ENCODE measurements around the gene ANO10.
A peak's percentile ranks its signal among the peaks of the same experiment; 100 is the strongest.
"Not testable (repeated sequence)": the region's sequence is repeated elsewhere in the genome, so short reads cannot be mapped to it uniquely, and the experiment has no call there.

Gene ANO10, protein sequence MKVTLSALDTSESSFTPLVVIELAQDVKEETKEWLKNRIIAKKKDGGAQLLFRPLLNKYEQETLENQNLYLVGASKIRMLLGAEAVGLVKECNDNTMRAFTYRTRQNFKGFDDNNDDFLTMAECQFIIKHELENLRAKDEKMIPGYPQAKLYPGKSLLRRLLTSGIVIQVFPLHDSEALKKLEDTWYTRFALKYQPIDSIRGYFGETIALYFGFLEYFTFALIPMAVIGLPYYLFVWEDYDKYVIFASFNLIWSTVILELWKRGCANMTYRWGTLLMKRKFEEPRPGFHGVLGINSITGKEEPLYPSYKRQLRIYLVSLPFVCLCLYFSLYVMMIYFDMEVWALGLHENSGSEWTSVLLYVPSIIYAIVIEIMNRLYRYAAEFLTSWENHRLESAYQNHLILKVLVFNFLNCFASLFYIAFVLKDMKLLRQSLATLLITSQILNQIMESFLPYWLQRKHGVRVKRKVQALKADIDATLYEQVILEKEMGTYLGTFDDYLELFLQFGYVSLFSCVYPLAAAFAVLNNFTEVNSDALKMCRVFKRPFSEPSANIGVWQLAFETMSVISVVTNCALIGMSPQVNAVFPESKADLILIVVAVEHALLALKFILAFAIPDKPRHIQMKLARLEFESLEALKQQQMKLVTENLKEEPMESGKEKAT

DNA sequence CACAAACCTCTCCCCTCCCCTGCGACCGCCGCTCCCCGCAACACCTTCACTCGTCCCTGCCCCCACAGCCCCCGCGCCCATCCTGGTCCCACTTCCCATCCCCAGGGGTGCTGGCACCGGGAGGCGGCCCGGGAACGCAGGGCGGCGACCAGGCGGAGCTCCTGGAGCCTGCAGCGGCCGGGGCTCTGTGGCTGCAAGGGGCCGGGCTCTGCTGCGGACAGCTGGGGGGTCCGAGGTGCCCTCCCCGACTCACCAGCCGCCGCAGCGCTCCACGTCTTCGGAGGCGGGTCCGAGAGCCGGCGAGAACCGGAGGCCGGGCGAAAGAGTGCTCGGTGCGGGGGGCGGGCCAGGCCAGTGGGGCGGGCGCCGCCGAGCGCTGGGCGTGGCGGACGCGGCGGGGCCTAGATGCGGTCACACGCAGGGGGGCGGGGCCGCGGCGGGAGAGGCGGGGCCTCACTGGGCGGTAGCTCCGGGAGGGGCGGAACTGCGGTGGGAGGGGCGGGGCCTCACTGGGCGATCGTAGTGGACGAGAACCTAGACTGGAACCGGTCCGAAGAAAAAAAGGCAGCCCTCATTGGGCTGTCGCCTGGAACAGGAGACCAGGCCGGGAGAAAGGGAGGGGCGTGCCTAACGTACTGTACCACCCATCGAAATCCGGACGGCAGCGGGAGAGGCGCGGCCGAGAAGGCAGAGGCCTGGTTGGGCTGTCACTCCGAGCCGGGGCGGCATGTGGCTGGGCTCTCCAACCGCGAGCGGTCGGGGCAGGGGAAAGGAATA is at the start of gene ANO10:
ANO10 (minus strand) TSS at position 356 of the 777 bp plus-strand sequence. CDS start 16,159 bp downstream, outside the sequence.
- DNase-seq (ENCODE audit: insufficient read length, low spot score) = peak; percentile 90
- peak; percentile 97 for FAIRE-seq
- TF ChIP-seq POLR2A (IDR thresholded peaks at IDR 0.05; ENCODE audit: low read depth, low read length) = peak; percentile 65; the same call in 1 of the 2 replicates

DNA sequence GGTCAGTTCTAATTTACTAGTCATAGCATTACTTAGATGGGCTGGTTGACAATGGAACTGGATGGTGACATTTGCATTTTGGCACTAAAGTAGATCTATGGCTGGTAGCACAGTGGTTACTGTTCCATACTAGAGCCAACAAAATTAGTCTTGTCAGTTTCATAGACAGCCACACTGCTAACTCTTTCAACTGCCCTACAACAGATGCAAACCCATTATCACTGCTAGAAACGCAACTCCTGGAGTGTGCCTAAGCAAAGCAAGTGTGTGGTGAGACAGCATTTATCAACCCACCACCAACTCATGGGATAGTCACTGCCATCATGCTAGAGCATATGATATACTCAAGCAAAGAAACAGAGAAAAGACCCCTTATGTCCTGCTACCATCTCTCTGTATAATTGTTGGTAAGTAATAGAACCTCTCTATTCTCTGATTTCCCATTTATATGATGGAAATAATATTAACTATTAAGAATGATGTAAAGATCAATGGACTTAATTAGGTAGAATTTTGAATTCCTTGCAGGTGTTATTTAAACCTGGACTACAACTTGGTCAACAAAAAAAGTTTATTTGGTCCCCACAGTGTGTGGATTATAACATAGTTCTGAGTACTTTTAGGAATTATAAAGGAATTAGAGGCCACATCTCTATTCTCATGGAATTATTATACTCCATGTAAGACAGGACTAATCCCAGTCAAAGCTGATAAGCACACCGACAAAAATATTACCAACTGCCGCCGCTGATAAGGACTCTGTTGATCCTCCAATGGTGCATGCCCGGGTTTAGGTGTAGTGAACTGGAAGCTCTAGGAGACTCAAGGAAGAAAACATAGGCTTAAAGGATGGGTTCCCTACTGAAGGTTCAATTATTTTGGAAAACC is 49.1 kb upstream of the ANO10 start:
- FAIRE-seq (no peak), DNase-seq (ENCODE audit: insufficient read length, low spot score) (no peak)

DNA sequence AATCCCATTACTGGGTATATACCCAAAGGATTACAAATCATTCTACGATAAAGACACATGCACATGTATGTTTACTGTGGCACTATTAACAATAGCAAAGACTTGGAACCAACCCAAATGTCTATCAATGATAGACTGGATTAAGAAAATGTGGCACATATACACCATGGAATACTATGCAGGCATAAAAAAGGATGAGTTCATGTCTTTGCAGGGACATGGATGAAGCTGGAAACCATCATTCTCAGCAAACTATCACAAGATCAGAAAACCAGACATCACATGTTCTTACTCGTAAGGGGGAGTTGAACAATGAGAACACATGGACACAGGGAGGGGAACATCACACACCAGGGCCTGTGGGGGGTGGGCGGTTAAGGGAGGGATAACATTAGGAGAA is 43.2 kb upstream of the ANO10 start:
- FAIRE-seq; DNase-seq (ENCODE audit: insufficient read length, low spot score): not testable (repeated sequence)

More for the DNA sequence above, 49.1 kb upstream of the ANO10 start:
- TF ChIP-seq POLR2A (IDR thresholded peaks at IDR 0.05; ENCODE audit: low read depth, low read length) = no peak

DNA sequence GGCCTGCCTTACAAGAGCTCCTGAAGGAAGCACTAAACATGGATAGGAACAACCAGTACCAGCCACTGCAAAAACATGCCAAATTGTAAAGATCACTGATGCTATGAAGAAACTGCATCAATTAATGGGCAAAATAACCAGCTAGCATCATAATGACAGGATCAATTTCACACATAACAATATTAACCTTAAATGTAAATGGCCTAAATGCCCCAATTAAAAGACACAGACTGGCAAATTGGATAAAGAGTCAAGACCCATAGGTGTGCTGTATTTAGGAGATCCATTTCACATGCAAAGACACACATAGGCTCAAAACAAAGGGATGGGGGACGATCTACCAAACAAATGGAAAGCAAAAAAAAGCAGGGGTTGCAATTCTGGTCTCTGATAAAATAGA is 39.6 kb upstream of the ANO10 start:
- FAIRE-seq; DNase-seq (ENCODE audit: insufficient read length, low spot score): not testable (repeated sequence)

DNA sequence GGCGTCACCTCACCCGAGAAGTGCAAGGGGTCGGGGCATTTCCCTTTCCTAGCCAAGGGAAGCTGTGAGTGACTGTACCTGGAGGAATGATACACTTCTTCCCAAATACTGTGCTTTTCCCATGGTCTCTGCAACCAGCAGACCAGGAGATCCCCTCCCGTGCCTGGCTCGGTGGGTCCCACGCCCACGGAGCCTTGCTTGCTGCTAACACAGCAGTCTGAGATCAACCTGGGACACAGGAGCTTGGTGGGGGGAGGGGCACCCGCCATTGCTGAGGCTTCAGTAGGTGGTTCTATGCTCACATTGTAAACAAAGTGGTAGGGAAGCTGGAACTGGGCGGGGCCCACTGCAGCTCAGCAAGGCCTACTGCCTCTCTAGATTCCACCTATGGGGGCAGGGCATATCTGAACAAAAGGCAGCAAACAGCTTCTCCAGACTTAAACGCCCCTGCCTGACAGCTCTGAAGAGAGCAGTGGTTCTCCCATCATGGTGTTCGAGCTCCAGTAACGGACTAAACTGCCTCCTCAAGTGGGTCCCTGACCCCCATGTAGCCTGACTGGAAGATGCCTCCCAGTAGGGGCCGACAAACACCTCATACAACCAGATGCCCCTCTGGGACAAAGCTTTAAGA is 37.6 kb upstream of the ANO10 start:
- DNase-seq (ENCODE audit: insufficient read length, low spot score) = no peak
- TF ChIP-seq POLR2A (IDR thresholded peaks at IDR 0.05; ENCODE audit: low read depth, low read length) = no peak
- no peak for FAIRE-seq

DNA sequence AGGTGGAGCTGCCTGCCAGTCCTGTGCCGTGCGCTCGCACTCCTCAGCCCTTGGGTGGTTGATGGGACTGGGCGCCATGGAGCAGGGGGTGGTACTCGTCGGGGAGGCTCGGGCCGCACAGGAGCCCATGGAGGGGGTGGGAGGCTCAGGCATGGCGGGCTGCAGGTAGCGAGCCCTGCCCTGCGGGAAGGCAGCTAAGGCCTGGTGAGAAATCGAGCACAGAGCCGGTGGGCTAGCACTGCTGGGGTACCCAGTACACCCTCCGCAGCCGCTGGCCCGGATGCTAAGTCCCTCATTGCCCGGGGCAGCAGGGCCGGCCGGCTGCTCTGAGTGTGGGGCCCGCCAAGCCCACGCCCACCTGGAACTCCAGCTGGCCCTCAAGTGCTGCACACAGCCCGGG is 34.6 kb upstream of the ANO10 start:
- not testable (repeated sequence) for FAIRE-seq; DNase-seq (ENCODE audit: insufficient read length, low spot score)

DNA sequence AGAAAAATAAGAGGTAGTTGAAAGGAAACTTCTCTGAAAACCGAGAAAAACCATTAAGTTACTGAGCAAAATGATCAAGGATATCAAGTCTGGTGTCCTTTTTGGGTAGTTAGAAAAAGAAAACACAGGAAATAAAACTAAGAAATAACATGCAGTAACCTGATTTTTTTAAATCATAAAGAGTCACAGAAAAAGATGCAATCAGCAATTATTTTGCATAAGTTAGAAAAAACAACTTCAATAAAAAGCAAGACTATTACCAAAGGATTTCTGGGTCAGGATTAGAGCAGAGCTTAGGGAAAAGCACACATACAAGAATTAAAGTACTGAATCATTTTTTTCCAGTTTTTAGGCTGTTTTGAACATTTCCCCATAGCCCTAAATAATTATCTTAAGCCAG is 28.5 kb upstream of the ANO10 start:
- DNase-seq (ENCODE audit: insufficient read length, low spot score) = no peak
- FAIRE-seq = no peak
- no peak for TF ChIP-seq POLR2A (IDR thresholded peaks at IDR 0.05; ENCODE audit: low read depth, low read length)

DNA sequence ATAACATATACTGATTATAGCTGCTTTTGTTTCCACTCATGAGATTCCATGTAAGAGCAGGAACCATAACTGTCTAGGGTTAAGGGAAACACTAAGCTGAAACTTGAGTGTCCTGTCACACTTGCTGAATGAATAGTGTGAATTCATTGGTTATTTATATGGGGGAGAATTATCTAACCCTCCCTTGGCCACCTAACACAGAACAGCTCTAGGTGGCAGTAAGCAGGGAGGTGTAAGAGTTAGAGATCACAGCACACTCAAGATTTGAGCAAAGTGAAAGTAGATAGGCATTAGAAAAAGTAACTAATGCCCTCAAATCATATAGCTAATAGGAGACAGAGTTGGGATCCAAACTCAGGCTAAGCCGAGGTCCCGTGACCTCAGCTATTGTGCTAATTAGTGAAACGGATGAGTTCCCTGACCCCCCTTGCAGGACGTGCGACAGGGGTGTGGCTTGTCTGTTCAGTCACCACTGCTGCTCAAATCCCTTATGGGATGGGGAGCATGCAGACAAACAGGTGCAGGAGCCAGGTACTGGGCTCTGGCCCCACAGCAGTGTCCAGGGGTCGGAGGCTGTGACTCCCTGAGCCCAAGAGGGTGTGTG is 27.7 kb upstream of the ANO10 start:
- FAIRE-seq = no peak
- DNase-seq (ENCODE audit: insufficient read length, low spot score) = no peak
- no peak for TF ChIP-seq POLR2A (IDR thresholded peaks at IDR 0.05; ENCODE audit: low read depth, low read length)

DNA sequence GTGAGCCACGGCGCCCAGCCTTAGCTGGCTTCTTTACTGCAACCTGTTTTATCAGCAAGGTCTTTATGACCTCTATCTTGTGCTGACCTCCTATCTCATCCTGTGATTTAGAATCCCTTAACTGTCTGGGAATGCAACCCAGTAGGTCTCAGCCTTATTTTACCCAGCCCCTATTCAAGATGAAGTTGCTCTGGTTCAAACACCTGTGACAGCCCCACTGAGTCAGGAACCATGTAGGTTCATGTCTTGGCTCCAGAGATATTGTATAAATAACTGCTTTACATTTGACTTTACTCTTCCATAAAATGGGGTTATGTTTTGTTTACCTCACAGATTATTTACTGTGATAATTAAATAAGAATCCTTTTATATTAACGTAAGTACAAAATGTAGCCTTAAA is 27.1 kb upstream of the ANO10 start:
- no peak for TF ChIP-seq POLR2A (IDR thresholded peaks at IDR 0.05; ENCODE audit: low read depth, low read length)
- DNase-seq (ENCODE audit: insufficient read length, low spot score) = no peak
- FAIRE-seq = no peak

DNA sequence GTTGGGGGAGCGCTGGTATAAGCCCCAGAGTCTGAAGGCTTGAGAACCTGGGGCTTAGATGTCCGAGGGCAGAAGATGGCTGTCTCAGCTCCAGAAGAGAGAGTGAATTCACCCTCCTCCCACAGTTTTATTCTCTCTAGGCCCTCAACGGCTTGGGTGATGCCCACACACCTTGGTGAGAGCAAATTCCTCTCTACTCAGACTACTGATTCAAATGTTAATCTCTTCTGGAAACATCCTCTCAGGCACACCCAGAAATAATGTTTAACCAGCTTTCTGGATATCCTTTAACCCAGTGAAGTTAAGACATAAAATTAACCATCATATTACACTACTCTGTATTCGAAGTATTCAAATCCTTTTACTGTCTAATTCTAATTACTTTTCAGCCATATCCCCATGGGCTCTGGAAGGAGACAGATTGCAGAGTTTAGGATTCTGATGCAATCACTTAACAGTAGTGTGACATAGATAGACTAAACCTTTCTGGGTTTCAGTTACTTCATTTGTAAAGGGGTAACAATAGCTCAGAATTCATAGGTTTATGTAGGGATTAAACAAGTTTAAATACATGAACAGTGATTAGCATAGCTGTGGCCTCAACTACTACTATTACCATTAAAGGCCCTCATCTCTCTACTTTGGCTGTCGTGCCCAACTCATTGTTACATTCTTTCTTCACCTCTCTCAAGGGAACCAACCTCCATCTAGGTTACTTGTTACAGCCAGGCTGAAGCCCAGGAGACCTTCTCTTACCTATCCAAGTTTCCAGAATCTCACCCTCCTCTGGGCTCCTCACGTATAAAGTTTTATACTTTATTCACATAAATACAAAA is 25.7 kb upstream of the ANO10 start:
- FAIRE-seq = no peak
- TF ChIP-seq POLR2A (IDR thresholded peaks at IDR 0.05; ENCODE audit: low read depth, low read length) = no peak
- no peak for DNase-seq (ENCODE audit: insufficient read length, low spot score)

DNA sequence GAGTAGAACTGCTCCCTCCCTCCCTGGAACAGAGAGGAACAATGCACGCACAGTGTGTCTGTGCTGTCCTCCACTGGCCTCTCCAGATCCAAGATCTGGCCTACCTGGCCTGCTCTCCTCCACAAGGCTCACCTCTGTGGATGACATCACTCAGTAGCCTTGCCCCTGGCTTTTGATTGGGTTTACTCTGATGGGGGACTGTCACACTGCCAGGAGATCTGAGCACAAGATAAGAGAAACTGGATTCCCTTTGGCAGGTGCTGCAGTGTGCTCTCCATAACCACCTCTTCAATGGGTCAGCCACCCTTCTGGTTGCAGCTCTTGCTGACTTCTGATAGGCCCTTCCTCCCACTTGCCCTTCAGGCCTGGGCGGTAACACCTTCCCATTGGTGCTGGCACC is 22.6 kb upstream of the ANO10 start:
- DNase-seq (ENCODE audit: insufficient read length, low spot score) (no peak), FAIRE-seq (no peak)
- TF ChIP-seq POLR2A (IDR thresholded peaks at IDR 0.05; ENCODE audit: low read depth, low read length) = no peak

All from H54 (cell line).